Renal cortex interstitium (tissue), 11 donors: ENCODE results near the gene ZNF804A. TPM values are rescaled to one million over a fixed set of nuclear protein-coding genes. Genes with fewer than 3 reads are reported as not detected.
"Not testable (repeated sequence)": the region's sequence is repeated elsewhere in the genome, so short reads cannot be mapped to it uniquely, and the experiment has no call there.

Source experiments
- DNase-seq, 11 donors: peaks; one replicate each; pipeline ENCODE4 v3.0.0-alpha.2; 2013; ENCODE audit warnings: low read depth in 9 of 11, low spot score in 4 of 11; ENCODE audit errors: extremely low read depth in 1 of 11
- polyA plus RNA-seq, 3 donors: library from polyadenylated mRNA; unstranded; fragments of 120-200 nt; gene quantifications; one replicate each; pipeline ENCODE4 v1.2.1, GENCODE V29; 2013; ENCODE audit not compliant: insufficient read length in 3 of 3

ZNF804A gene
- polyA plus RNA-seq, 3 donors, result 1.2 to 1.8 (median 1.3) TPM

DNA sequence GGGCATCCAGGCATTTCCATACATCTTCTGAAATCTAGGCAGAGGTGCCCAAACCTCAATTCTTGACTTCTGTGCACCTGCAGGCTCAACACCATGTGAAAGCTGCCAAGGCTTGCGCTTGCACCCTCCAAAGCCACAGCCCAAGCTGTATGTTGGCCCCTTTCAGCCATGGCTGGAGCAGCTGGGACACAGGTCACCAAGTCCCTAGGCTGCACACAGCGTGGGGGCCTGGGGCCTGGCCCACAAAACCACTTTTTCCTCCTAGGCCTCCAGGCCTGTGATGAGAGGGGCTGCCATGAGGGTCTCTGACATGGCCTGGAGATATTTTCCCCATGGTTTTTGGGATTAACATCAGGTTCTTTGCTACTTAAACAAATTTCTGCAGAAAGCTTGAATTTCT, 288.3 kb downstream of the ZNF804A start:
- DNase-seq, result not testable (repeated sequence)

DNA sequence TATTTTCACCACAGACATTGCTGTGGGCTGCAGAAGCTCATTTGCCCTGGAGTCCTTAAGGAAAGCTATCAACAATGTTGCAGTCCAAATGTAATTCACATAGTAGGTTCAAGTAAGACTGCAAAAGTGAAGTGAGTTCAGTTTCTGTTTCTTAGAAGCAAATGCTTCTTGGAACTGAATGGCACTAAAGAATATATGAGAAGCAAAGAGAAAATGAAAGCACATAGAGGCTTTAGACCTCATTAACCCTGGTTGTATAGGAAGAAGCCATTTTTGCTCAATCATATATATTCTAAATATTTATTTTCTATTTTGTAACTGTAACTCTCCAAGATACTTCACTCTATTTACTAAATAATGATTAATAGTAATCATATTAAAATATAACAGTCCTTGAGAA, 292.0 kb downstream of the ZNF804A start:
- DNase-seq, result no peak

DNA sequence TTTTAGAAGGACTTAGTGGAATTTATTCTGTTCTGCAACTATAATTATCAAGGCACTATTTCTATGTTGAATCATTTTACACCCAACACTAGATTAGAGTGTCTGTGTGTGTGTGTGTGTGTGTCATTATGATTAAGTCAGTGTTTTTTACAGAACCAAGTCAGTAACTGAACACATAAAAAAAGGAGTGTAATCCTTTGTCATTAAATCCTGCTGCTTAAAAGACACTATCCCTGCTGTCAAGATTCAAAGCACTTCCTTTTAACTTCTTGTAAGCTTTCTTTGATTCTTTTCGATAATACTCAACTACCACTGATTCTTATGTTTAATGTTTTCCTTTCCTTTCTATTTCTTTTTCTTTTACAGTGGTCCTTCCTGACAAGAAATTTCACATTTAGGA, 306.7 kb downstream of the ZNF804A start:
- no peak for DNase-seq

DNA sequence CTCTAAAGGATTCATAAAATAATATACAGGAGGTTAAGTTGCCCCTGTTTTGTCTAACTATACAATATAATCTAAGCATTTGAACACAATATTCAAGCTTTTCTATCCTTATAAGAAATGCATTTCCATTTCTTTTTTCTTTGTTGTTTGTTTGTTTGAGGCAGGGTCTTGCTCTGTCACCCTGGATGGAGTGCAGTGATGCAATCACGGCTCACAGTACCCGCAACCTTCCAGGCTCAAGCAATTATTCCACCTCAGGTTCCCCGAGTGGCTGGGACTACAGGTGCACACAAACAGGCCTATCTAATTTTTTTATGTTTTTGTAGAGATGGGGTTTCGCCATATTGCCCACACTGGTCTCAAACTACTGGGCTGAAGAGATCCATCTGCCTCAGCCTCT, 307.8 kb downstream of the ZNF804A start:
- no peak for DNase-seq

DNA sequence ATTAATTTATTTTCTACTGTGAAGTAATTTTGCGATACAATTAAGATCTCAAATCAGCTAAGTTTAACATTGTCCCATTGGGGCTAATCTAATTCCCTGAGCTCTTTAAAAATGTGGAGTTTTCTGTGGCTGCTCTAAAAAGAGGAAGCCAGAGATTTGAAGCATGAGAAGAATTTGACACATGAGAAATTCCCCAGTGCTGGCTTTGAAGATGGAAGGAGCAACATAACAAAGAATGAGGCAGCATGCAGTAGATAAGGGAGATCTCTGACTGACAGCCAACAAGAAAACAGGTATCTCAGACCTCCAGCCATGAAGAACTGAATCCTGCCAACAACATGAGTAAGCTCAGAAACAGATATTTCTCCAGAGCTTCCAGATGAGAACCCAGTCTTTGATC, 308.4 kb downstream of the ZNF804A start:
- DNase-seq, result no peak

DNA sequence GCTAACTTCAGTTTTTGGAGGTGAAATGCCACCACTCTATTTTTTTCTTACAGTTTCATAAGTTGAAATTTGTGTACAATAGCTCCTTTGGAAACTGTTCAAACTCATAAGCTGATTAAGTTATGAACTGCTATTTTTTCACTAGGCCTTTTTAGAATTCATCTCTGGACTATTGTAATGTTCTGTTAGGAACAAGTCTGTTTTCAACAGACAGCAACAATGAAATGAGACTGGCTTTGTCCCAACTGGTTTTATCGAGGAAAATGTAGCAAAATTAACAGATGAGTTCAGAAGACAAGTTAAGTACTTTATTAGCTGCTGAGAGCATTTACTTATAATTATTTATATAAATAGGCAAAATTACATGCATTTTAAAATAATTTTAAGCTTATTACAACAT, 310.6 kb downstream of the ZNF804A start:
- DNase-seq, result no peak

DNA sequence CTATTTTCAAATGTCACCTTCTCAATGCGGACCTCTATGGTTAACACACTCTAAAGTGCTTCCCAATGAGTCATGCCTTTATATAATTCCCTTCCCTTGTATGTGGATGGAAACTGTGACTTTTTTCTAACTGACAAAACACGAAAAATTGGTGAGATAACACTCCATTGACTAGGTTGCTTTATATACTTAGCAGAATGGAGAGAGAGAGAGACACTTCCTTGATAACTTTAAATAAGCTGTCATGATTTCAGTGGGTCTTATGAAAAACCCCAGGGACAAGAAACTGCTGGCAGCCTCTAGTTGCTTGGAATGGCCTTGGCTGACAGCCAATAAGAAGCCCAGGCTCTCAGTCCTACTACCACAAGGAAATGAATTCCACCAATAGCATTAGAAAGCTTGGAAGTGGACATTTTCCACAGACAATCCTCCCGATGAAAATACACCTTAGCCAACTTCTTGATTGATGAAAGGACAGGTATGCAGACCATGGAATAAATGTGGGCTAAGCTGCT, 322.2 kb downstream of the ZNF804A start:
- no peak for DNase-seq

DNA sequence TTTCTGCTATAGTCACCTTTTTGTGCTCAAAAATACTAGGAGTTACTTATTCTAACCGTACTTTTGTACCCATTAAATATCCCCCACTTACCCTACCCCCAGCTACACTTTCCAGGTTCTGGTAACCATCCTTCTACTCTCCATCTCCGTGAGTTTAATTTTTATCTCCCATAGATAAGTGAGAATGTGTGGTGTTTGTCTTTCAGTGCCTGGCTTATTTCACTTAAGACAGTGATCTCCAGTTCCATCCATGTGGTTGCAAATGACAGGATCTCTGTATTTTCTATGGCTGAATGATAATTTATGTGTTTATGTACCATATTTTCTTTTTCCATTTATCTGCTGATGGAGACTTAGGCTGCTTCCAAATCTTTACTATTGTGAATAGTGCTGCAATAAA, 323.3 kb downstream of the ZNF804A start:
- no peak for DNase-seq

DNA sequence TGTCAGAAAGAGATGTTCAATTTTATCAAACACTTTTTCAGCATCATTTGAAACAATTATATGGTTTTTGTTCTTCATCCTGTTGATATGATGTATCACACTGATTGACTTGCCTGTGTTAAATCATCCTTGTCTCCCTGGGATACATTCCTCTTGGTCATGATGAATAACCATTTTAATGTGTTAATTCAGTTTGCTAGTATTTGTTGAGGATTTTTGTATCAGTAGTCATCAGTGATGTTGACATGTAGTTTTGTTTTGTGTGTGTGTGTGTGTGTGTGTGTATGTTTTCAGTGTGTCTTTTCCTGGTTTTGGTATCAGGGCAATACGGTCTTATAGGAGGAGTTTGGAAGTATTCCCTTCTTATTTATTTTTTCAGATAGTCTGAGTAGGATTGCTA, 325.4 kb downstream of the ZNF804A start:
- DNase-seq, result no peak

DNA sequence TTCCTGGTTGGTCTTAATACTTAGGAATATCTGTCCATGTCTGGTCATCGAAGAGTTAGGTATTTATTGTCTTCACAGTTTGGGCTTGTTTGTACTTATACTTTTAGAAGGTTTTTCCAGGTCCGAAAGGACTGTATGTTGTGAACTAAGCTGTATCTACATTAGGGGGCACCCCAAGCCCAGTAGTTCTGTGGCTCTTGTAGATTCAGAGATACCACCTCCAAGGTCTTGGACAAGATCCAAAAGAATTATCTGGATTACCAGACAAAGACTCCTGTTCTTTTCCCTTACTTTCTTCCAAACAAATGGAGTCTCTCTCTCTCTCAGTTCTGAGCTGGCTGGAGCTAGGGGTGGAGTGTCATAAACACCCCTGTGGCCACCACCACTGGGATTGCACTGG, 328.7 kb downstream of the ZNF804A start:
- DNase-seq, result no peak

DNA sequence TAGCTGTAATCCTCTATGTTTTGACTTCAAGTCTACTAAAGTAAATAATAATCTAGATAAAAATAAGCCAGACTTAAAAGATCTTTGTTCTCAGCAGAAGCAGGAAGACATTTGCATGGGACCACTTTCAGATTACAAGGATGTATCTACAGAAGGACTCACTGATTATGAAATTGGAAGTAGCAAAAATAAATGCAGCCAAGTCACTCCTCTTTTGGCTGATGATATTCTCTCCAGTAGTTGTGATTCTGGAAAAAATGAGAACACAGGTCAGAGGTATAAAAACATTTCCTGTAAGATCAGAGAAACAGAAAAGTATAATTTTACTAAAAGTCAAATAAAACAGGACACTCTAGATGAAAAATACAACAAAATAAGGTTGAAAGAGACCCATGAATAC, 338.4 kb downstream of the ZNF804A start:
- DNase-seq, result no peak

DNA sequence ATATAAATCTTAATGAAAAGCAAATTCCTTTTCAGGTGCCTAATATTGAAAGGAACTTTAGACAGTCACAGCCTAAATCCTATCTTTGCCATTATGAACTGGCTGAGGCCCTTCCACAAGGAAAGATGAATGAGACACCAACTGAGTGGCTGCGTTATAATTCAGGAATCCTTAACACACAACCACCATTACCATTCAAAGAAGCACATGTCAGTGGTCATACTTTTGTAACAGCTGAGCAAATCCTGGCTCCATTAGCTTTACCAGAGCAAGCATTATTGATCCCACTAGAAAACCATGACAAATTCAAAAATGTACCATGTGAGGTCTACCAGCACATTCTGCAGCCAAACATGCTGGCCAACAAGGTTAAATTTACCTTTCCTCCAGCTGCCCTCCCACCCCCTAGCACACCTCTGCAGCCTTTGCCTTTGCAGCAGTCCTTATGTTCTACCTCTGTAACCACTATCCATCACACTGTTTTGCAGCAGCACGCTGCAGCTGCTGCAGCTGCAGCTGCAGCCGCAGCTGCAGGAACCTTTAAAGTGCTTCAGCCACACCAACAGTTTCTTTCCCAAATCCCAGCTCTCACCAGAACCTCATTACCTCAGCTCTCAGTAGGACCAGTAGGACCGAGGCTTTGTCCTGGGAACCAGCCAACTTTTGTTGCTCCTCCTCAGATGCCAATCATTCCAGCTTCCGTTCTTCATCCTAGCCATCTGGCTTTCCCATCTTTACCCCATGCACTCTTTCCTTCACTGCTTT, 340.1 kb downstream of the ZNF804A start:
- DNase-seq, result no peak

DNA sequence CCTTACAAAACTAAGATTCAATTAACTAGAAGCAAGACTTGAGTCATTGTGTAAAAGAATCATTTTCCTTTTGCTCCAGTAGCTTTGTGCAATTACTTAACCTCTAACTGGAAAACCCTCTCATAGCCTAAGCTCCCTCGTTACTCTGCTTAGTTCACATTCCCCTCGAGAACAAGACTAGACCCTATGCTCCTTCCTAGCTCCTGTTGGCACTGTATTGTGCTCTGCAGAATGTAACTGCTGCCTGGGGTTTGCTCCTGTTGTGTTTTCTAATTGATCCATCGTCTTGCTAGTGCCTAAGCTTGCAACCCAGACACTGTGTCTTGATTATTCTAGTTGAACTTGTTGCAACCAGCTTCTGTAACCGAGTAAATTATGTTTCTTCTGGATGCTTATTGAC, 347.0 kb downstream of the ZNF804A start:
- no peak for DNase-seq

DNA sequence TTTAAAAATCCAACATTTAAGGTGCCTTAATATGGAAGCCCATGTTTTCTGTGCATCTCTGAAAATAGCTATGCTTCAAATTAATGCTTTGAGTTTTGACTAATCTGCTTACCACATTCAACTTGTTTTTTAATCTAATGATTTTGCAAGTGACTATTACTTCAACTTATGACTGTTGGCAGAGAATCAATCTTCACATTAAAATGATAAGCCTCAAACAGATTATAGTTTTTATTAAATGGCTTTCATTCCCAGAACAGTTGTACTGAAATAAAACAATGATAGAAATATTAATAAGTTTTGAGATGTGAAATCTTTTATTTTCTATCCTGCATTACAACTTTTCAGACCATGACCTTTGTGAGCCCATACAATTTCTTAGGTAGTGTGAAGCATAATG, 347.5 kb downstream of the ZNF804A start:
- DNase-seq, result no peak

DNA sequence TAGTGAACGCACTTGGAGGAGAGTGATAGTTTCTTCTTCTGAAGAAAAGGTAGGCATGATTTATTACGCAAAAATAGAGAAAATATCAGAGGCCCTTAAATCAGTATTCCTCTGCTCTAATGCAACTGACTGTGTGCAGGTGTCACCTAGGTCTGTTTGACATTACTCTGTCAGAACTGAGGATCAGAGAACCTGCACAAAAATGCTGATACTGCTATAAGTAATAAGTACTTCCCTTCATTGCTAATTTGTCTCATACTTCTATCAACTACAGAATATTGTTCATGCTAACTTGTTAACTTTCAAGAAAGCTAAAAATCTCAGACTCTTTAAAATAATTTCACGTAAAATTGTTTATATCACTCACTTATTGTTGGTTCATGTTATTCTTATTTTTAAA, 358.5 kb downstream of the ZNF804A start:
- DNase-seq, result no peak

DNA sequence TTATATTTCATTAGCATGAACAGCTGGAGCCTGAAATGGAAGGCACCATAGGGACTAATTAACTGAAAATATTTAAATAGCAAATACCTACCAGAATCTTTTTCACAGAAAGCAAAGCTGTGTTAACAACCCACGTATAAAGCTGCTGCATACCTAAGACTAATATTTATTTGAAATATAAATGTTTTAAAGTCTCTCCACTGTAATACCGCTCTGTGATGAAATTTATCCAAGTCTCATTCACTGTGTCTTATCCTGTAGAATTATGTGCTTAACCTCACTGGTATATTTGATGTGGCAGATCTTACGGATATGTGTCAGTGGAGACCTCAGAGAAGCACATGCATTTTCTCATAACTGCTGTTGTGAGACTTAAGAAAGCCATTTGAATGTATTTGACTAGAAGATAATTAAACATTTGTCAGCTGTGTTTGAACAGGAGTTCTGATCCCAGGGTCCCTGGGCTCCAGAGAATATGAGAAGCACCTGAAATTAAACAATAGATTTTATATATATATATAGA, 373.3 kb downstream of the ZNF804A start:
- DNase-seq, result no peak
